Measurements from ENCODE around the gene NAA16.
"Not testable (repeated sequence)": the region's sequence is repeated elsewhere in the genome, so short reads cannot be mapped to it uniquely, and the experiment has no call there.

The NAA16 gene

GRCh38 chr13:41273831-41274441 is 37.1 kb upstream of the NAA16 start:
- TF ChIP-seq, protein P1, sequence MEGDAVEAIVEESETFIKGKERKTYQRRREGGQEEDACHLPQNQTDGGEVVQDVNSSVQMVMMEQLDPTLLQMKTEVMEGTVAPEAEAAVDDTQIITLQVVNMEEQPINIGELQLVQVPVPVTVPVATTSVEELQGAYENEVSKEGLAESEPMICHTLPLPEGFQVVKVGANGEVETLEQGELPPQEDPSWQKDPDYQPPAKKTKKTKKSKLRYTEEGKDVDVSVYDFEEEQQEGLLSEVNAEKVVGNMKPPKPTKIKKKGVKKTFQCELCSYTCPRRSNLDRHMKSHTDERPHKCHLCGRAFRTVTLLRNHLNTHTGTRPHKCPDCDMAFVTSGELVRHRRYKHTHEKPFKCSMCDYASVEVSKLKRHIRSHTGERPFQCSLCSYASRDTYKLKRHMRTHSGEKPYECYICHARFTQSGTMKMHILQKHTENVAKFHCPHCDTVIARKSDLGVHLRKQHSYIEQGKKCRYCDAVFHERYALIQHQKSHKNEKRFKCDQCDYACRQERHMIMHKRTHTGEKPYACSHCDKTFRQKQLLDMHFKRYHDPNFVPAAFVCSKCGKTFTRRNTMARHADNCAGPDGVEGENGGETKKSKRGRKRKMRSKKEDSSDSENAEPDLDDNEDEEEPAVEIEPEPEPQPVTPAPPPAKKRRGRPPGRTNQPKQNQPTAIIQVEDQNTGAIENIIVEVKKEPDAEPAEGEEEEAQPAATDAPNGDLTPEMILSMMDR (IDR thresholded peaks at IDR 0.05): no peak
- no peaks in the 10 kb centered on the region for H3K27me3 ChIP-seq
- H3K36me3 ChIP-seq: no peaks in the 10 kb centered on the region
- no peaks in the 10 kb centered on the region for H3K4me1 ChIP-seq (ENCODE audit: control insufficient read depth in 1 of 2, insufficient read depth in 1 of 2, low read depth in 1 of 2, low read length in 1 of 2)
- H3K27ac ChIP-seq: no peak overlapping the region
- H3K9me3 ChIP-seq: peaks cover 3% of the 10 kb centered on the region
- no peak overlapping the region for H3K4me3 ChIP-seq (ENCODE audit: low read depth in 1 of 2, low read length in 1 of 2)

DNA sequence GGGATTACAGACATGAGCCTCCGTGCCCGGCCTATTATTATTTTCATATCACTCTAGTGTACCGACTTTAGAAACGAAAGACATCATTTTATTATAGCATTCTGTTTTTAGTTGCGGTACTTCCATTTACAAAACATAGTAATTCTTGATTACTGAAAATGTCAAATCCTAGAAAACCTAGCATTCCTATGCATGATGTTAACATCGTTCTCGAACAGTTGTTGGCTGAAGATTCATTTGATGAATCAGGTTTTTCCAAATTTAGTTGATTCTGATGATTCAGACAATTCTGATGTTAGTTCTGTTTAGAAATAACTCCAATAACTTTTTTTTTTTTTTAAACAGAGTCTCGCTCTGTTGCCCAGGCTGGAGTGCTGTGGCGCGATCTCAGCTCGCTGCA is 36.2 kb upstream of the NAA16 start:
- Histone ChIP-seq H3K9me3 (no peaks in the 10 kb centered on the region), H3K4me3 (ENCODE audit: low read depth in 1 of 2, low read length in 1 of 2) (no peak overlapping the region), H3K27me3 (no peaks in the 10 kb centered on the region), H3K36me3 (no peaks in the 10 kb centered on the region), H3K4me1 (ENCODE audit: control insufficient read depth in 1 of 2, insufficient read depth in 1 of 2, low read depth in 1 of 2, low read length in 1 of 2) (no peaks in the 10 kb centered on the region), H3K27ac (no peak overlapping the region)
- TF ChIP-seq, protein P1 (IDR thresholded peaks at IDR 0.05): no peak

DNA sequence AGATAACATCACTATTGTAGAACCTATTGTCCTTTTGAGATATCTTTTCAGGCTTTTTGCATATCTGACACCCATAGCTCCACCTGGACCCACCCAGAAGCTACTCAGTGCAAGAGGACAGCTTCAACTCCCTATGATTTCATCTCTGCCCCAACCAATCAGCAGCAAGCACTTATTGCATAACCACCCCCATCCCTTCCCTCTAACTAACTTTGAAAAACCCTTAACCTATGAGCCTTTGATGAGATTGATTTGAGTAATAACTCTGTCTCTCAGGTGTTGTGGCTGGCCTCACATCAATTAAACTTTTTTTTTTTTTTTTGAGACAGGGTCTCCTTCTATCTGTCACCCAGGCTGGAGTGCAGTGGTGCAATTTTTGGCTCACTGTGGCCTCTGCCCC is 34.2 kb upstream of the NAA16 start:
- Histone ChIP-seq H3K27ac (no peak overlapping the region), H3K27me3 (no peaks in the 10 kb centered on the region), H3K4me3 (ENCODE audit: low read depth in 1 of 2, low read length in 1 of 2) (no peak overlapping the region), H3K9me3 (no peaks in the 10 kb centered on the region), H3K36me3 (no peaks in the 10 kb centered on the region), H3K4me1 (ENCODE audit: control insufficient read depth in 1 of 2, insufficient read depth in 1 of 2, low read depth in 1 of 2, low read length in 1 of 2) (no peaks in the 10 kb centered on the region)
- TF ChIP-seq, protein P1 (IDR thresholded peaks at IDR 0.05): no peak

DNA sequence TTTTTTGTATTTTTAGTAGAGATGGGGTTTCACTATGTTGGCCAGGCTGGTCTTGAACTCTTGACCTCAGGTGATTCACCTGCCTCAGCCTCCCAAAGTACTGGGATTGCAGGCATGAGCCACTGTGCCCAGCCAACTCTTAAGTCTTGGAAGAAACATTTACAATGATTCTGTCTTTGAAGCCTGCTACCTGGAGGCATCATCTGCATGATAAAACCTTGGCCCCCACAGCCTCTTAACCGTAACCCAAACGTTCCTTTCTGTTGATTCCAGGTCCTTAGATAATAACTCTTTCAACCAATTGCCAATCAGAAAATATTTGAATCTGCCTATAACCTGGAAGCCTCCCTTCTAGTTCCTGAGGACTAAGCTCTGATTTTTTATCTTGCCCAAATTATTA is 31.9 kb upstream of the NAA16 start:
- H3K36me3 ChIP-seq; H3K4me1 ChIP-seq (ENCODE audit: control insufficient read depth in 1 of 2, insufficient read depth in 1 of 2, low read depth in 1 of 2, low read length in 1 of 2); H3K27me3 ChIP-seq; H3K27ac ChIP-seq; H3K4me3 ChIP-seq (ENCODE audit: low read depth in 1 of 2, low read length in 1 of 2); H3K9me3 ChIP-seq: not testable (repeated sequence)

- Histone ChIP-seq H3K36me3 (no peaks in the 10 kb centered on the region), H3K27me3 (peaks cover 25% of the 10 kb centered on the region), H3K4me3 (ENCODE audit: low read depth in 1 of 2, low read length in 1 of 2) (no peak overlapping the region), H3K27ac (peak overlapping the region; percentile 27), H3K9me3 (no peaks in the 10 kb centered on the region), H3K4me1 (ENCODE audit: control insufficient read depth in 1 of 2, insufficient read depth in 1 of 2, low read depth in 1 of 2, low read length in 1 of 2) (peaks cover 5 to 7% of the 10 kb centered on the region in 2 experiments)
- TF ChIP-seq, protein P1 (IDR thresholded peaks at IDR 0.05): no peak
Observed at GRCh38 chr13:41282129-41282571, 28.9 kb upstream of the NAA16 start.

DNA sequence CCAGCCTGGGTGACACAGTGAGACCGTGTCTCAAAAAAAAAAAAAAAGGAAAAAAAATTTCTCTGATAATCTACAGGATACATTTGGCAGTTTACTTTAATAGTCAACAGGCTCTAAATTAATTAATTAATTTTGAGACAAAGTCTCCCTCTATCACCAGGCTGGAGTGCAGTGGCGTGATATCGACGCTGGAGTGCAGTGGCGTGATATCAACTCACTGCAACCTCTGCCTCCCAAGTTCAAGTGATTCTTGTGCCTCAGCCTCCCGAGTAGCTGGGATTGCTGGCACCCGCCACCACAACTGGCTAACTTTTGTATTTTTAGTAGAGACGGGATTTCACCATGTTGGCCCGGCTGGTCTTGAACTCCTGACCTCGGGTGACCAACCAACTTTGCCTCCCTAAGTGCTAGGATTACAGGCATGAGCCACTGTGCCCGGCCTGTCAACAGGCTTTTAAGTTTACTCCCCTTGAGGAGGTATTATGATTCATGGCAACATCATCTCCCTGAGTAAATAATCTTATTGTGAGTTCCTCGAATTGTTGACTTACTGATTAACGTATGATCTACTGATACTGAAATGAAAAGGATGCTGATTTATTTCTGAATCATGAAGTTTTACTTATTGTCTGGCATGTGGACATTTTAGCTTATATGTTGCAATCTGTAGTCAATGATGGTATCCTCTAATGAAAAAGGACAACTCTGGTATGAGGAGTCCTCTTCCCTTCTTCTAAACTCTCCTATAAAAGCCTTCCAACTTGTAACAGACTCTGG is 26.4 kb upstream of the NAA16 start:
- no peak overlapping the region for H3K27ac ChIP-seq
- H3K4me1 ChIP-seq (ENCODE audit: control insufficient read depth in 1 of 2, insufficient read depth in 1 of 2, low read depth in 1 of 2, low read length in 1 of 2): peaks cover 10 to 13% of the 10 kb centered on the region in 2 experiments
- no peaks in the 10 kb centered on the region for H3K9me3 ChIP-seq
- H3K36me3 ChIP-seq: no peaks in the 10 kb centered on the region
- peaks cover 42% of the 10 kb centered on the region for H3K27me3 ChIP-seq
- no peak overlapping the region for H3K4me3 ChIP-seq (ENCODE audit: low read depth in 1 of 2, low read length in 1 of 2)
- TF ChIP-seq, protein P1 (IDR thresholded peaks at IDR 0.05): no peak
